Ishikawa (cell line): Measurements from ENCODE around the gene CIB1.

Experiments used
- CEBPB ChIP-seq: IDR thresholded peaks from 2 replicates; pipeline ENCODE4 v1.6.1; 2012
- CREB1 ChIP-seq: IDR thresholded peaks from 2 replicates; pipeline ENCODE4 v1.6.1; 2012; ENCODE audit warnings: low read depth
- EGR1 ChIP-seq: IDR thresholded peaks from 2 replicates; pipeline ENCODE4 v1.6.1; 2012
- EP300 ChIP-seq: IDR thresholded peaks from 2 replicates; pipeline ENCODE4 v1.6.1; 2012; ENCODE audit warnings: borderline replicate concordance
- FOXM1 ChIP-seq: IDR thresholded peaks from 2 replicates; pipeline ENCODE4 v1.6.1; 2012; ENCODE audit warnings: low read depth, borderline replicate concordance
- MAX ChIP-seq: IDR thresholded peaks from 2 replicates; pipeline ENCODE4 v1.6.1; 2012
- NFIC ChIP-seq: IDR thresholded peaks from 2 replicates; pipeline ENCODE4 v1.6.1; 2012
- RAD21 ChIP-seq: IDR thresholded peaks from 2 replicates; pipeline ENCODE4 v1.6.1; 2012; ENCODE audit warnings: low read depth
- REST ChIP-seq: IDR thresholded peaks from 2 replicates; pipeline ENCODE4 v1.6.1; 2012; ENCODE audit warnings: low read depth, mild to moderate bottlenecking
- TAF1 ChIP-seq: IDR thresholded peaks from 2 replicates; pipeline ENCODE4 v1.6.1; 2012; ENCODE audit warnings: low read depth, mild to moderate bottlenecking
- TCF12 ChIP-seq: IDR thresholded peaks from 2 replicates; pipeline ENCODE4 v1.6.1; 2012; ENCODE audit warnings: low read depth
- TEAD4 ChIP-seq: IDR thresholded peaks from 2 replicates; pipeline ENCODE4 v1.6.1; 2012
- USF1 ChIP-seq: IDR thresholded peaks from 2 replicates; pipeline ENCODE4 v1.6.1; 2012
- YY1 ChIP-seq: IDR thresholded peaks from 2 replicates; pipeline ENCODE4 v1.6.1; 2012; ENCODE audit warnings: low read depth
- ZBTB7A ChIP-seq: IDR thresholded peaks from 2 replicates; pipeline ENCODE4 v1.6.1; 2012; ENCODE audit warnings: low read depth

The CIB1 gene

GRCh38 chr15:90233387-90234095 lies at the start of gene CIB1:
Gene CIB1 (minus strand): TSS chr15:90233941. CDS start chr15:90233885, 56 bp downstream.
- TF ChIP-seq EGR1 (peak; percentile 20; the same call in 1 of the 2 replicates), CREB1 (no peak; the same call in 1 of the 2 replicates), USF1 (no peak), TAF1 (no peak; the same call in 1 of the 2 replicates), CEBPB (no peak), ZBTB7A (peak; percentile 22), EP300 (no peak), REST (no peak), RAD21 (no peak; the same call in 1 of the 2 replicates), FOXM1 (no peak), MAX (peak; percentile 77), YY1 (no peak), TCF12 (0 out of 2 replicates have a peak, but pooled peaks have one; percentile 12), TEAD4 (no peak), NFIC (no peak)

- TF ChIP-seq REST (no peak), CREB1 (no peak), TCF12 (no peak), RAD21 (no peak), USF1 (no peak), TAF1 (no peak), YY1 (no peak), CEBPB (no peak), EGR1 (no peak), MAX (no peak), NFIC (no peak), TEAD4 (no peak)
Observed at GRCh38 chr15:90271459-90272166, 37.9 kb upstream of the CIB1 start.

GRCh38 chr15:90270502-90271150 lies 36.9 kb upstream of the CIB1 start:
- TF ChIP-seq RAD21 (no peak), REST (no peak), MAX (no peak)

GRCh38 chr15:90268415-90268814 lies 34.7 kb upstream of the CIB1 start:
- TF ChIP-seq TAF1 (no peak), RAD21 (no peak), ZBTB7A (no peak), MAX (no peak), CREB1 (no peak), TEAD4 (no peak), EGR1 (no peak), REST (no peak), USF1 (no peak), YY1 (no peak), FOXM1 (no peak), NFIC (no peak), EP300 (no peak), TCF12 (no peak), CEBPB (no peak)
